NCI-H187 (cell line): ENCODE data around the gene GSTO2.

Experiments used
- DNase-seq, 2 experiments: peaks; one replicate each; lab custom pipeline; 2025; lab: John Stamatoyannopoulos, UW

Gene GSTO2

GRCh38 chr10:104326991-104327610 lies 58.1 kb downstream of the GSTO2 start:
- DNase-seq: no peak

GRCh38 chr10:104327745-104328645 lies 59.0 kb downstream of the GSTO2 start:
- no peak for DNase-seq

GRCh38 chr10:104328646-104328895 lies 59.6 kb downstream of the GSTO2 start:
- DNase-seq: no peak

DNA sequence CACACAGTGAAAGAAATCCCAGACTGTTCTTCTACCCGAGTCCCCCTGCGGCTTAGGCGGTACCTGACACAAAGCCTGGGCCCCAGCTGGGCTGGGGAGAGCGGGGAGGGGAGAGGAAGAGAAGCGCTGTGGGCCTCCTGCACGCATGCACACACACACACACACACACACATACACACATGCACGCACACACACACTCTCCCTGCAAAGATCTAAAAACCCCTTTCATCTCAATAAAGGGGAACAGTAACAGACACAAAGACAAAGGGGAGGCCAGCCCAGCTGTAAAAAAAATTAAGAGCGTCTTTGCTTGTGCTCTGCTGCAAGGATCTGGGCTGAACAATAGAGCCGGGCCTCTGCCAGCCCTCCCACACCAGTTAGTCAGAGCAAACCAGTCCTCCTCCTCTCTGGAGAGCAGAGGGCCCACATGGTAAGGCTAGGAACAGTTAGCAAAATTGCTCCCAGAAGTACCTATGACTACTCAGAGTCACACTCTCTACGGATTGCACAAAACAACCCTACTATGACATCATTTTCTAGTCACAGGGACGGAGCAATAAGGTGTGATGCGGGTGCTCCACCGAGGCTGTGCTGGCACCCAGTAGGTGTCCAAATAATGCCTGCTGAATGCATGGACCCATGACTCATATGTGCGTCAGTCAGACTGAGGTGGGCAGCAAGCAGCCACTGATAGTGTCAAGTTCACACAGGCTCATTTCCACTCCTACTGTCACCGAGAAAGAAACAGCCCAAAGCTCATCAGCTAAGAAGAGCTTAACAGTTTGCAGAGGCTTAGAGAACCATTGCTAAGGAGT lies 60.1 kb downstream of the GSTO2 start:
- DNase-seq: no peak

DNA sequence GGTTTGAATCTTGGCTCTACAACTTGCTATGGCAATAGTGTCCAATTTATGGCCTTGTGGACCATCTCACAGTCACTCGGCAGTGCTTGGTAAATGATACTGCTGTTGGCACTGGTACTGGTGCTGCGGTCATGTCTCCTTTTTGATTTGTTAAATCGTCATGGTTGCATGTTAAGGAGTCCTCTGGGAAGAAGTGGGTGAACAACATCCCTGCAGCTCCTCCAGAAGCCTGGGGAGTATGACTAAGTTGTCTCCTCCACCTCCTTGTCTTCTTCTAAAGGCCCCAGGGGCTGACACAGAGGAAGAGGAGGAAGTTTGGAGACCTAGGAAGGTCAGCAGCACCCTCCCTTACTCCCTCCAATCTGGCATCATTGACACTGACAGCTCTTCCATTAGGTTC lies 60.8 kb downstream of the GSTO2 start:
- DNase-seq: no peak

GRCh38 chr10:104330168-104331110 lies 61.5 kb downstream of the GSTO2 start:
- DNase-seq: no peak

GRCh38 chr10:104331208-104331838 lies 62.3 kb downstream of the GSTO2 start:
- no peak for DNase-seq

DNA sequence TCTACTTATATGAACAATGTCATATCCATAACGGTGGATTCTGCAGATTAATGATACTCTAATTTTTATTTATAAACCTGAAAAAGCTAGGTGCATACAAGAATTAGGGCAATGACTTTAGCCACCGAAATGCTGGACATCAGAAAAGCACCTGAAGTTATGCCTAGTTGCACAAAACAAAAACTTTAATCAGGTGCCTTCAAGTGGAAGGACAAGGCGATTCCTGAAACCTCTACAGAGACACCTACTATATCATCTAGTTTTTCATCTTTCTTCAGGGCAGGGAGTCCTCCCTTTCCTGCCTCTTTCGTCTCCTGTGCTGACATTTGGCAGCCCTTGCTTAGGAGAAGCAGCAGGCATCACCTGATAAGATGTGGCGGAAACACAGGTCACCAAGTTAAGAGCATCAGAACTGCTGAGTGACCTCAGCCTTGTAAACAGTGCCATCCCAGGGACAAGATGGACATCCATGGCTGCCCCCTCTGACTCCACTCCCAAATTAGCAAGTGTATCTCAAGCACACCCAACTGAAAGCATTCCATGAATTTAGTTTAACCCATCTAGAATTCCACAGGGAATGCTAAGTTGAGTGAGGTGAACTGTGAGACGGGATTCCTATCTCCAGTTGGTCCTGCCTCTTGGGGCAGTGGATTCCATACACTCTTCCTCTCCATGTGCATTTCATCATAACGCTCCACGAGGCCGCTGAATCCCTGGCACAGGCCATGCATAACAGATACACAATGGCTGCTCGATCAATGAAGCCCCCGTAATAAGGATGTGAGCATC lies 63.5 kb downstream of the GSTO2 start:
- no peak for DNase-seq

DNA sequence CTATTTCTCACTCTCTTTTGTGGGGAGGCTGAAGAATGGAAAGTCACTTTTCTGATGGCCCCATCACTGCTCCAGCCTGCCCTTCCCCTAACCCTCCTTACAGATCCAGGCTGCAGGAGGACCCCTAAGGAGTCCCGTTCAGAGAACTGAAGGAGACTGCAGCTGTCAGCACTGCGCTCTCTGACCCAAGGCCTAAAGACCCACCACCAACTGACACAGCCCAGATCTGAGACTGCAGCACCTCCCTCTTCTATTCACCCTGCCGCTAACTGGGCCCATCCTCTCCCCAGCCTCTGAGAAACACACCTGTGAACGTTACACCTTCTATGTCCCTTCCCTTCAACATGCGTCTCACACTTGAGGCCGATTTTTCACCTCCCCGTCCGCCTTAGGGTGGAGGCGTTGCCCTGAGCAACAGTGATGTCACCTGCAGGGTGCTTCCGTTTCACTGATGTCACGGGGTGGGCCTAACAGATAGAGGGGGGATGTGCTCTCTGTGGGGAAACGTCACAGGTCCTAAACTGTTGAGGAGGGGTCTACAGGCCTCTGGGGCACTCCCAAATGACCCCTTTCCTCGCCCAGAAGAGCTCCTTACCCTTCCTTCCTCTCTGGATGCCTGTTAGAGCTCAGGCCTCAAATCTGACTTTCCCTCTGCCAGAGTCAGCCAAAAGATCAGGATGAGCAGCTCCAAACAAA lies 64.2 kb downstream of the GSTO2 start:
- no peak for DNase-seq

DNA sequence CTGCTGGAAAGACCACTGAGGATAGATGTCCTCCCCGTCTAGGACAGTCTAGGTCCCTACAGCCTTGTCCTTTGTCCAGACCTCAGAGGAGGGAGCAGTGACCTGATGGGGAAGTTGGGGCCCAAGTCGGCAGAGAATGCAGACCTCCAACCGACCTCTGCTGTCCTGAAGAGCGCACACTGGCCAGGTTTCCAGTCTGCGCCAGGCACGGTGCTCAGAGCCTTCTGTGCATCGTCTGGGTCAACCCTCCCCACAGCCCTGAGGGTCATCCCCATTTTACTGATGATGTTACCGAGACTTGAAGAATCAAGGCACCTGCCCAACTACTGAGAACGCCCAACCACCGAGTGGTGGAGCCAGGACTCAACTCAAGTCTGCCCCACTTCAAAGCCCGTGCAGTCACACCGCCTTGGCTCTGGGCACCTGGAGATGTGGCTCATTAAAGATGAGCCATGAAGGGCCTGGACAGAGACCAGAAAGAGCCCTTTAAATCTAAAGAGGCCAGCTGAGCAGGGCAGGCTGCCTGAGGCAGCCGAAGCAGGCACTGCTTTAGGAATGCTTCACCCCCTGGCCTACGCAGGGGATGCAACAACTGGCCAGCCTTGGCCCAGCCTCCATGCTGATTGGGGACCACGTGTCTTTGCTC lies 64.9 kb downstream of the GSTO2 start:
- peak in 1 of 2 experiments; percentile 11 for DNase-seq

DNA sequence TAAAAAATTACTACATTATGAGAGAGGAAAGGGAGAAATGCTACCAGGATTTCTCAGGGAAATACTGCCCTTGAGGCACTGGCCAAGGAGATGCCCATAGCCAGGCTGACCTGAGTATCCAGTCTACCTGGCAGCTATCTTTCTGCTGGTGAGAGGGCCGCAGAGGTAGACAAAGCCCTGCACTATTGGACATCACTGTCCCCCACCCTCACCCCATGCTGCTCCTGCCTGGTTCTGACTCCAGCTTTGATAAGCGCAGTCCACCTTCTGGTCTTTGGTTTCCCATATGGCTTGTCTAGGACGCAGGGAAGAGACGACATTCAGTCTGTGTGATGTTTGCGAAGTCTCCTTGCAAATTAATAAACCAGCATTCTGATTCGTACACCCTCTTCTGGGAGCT lies 65.6 kb downstream of the GSTO2 start:
- no peak for DNase-seq

GRCh38 chr10:104334965-104335650 lies 66.1 kb downstream of the GSTO2 start:
- peak; percentile 7 to 20 for DNase-seq

DNA sequence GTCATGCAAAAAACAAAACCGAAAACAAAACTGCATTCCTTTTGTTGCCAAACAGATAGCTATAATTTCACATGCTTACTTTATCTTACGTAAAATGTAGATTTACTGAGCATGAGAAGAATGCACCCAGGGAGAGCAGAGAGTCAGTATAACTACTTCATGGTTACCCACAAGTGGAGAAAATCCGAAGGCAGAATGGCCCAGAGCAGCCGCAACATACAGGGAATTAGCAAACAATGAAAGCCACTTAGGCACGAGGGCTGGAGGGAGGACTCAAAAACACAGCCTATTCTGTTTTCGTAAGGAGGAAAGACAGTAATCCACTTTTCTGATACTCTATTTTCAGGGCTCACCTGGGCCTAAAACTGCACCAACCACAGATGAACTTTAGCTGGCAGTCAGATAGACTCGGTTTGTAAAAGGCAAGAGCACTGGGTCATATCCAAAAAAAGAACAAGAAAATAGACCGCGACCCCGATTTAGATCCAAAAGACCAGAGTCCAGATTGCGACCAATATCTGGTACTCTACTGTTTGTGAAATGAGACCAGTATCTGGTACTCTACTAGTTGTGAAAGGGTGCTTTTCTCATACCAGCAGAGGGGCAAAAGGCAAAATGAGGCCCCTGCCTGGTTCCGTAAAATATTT lies 68.0 kb downstream of the GSTO2 start:
- no peak for DNase-seq

DNA sequence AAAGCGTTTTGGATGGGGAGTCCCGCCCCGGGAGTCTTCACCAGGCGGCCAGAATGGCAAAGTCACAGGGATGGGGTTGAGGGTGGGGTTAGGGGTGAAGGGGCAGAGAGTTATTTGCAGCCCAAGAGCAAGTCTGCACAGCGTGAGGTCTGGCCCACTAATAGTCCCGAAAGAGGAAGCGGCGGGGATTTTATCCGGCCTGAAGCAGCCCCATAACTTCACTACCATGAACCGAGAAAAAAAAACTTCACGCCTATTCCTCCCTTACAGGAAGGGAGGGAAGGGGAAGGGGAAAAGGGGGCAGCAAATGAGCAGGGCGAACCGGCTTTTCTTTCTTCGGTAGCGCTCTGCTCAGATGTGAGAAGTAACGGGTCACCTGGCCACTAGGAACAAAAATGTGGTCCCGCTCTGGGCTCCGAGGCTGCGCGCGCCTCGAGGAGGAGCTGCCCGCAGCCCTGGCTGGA lies 68.6 kb downstream of the GSTO2 start:
- DNase-seq: no peak

GRCh38 chr10:104337985-104338735 lies 69.2 kb downstream of the GSTO2 start, which contains the start of gene ITPRIP:
Gene ITPRIP, minus strand, starts transcription at chr10:104338465. Its CDS starts 22,414 bp downstream, at chr10:104316051.
- DNase-seq: no peak

DNA sequence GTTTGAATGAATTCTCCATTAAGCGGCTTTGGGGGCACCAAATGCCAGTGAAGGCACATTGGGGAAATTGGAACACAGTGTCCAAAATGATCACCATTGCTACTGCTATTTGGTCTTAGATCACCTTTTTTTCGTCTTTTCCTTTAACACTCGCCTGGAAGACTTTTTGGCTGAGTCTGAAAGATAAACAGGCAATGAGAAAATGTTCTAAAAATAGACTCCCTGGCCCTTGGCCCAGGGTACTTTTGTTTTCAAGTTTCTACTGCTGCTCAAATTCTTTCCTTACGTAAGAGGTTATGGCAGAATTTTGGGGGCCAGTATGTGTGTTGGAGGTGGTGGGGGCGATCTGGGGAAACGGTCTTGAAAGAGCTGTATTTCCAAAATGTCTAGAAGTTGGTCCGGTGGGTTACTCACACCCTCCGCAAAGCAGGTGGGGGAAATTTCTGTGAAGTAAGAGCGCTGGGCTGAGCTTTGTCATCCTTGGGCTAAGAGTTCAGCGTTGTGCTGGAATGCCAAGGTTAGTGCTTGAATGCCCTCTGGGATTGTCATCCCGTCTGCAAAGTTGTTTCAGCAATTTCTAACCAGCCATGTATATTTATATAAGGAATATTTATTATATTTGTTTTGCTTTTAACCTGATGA lies 70.6 kb downstream of the GSTO2 start:
- DNase-seq: no peak

- no peak for DNase-seq
These were observed 71.1 kb downstream of the GSTO2 start for GRCh38 chr10:104340111-104340526.
